ENCODE results near the gene STARD6. TPM values are rescaled to one million over a fixed set of nuclear protein-coding genes. Genes with fewer than 3 reads are reported as not detected.
"Not testable (repeated sequence)": the region's sequence is repeated elsewhere in the genome, so short reads cannot be mapped to it uniquely, and the experiment has no call there.

Gene STARD6
- total RNA-seq, 1 donor from 2014 or later: not detected

DNA sequence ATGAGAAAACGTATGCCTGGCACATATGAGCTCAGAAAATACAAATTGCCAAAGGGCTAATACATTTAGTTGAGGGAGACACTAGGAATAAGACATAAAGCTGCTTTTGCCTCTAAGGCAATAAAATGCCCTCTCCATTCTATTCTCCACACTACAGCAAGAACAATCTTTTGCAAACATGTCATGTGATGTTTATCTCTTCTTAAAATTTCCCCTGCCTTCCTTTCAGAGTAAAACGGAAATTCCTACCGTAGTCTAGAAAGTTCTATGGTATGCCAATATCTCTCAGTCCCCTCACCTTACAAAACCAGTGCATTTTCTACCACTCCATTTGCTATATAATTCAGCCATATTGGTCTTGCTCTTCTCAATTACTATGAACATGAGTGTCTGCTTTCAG, 33.2 kb upstream of the STARD6 start:
- Histone ChIP-seq H3K4me3 (ENCODE audit: low read depth, low read length) (no peak overlapping the region), H3K36me3 (ENCODE audit: control insufficient read depth, insufficient read depth, low read length) (no peaks in the 10 kb centered on the region), H3K27me3 (ENCODE audit: control insufficient read depth, insufficient read depth, low read length) (no peaks in the 10 kb centered on the region)
- TF ChIP-seq, protein P1, sequence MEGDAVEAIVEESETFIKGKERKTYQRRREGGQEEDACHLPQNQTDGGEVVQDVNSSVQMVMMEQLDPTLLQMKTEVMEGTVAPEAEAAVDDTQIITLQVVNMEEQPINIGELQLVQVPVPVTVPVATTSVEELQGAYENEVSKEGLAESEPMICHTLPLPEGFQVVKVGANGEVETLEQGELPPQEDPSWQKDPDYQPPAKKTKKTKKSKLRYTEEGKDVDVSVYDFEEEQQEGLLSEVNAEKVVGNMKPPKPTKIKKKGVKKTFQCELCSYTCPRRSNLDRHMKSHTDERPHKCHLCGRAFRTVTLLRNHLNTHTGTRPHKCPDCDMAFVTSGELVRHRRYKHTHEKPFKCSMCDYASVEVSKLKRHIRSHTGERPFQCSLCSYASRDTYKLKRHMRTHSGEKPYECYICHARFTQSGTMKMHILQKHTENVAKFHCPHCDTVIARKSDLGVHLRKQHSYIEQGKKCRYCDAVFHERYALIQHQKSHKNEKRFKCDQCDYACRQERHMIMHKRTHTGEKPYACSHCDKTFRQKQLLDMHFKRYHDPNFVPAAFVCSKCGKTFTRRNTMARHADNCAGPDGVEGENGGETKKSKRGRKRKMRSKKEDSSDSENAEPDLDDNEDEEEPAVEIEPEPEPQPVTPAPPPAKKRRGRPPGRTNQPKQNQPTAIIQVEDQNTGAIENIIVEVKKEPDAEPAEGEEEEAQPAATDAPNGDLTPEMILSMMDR (IDR thresholded peaks at IDR 0.05; ENCODE audit: insufficient read depth, low read length, poor library complexity, severe bottlenecking): no peak
- DNase-seq (ENCODE audit: low read depth): no peak

DNA sequence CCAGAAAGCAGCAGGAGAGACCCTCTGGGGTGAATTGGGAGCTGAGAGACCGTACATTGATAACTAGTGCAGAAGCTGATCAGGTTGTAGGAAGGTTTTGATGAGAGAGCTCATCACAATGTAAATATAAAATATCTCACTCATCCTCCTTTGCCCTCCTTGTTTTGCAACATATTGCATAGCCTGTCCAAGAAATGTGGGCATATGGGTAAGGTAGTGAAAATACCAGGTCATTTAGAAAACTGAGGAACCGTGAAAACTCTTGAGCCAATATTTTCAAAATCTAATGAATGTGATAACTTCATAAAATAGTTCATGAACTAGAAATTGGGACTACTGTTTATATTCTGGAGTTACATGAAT, 31.5 kb upstream of the STARD6 start:
- Histone ChIP-seq H3K4me3 (ENCODE audit: low read depth, low read length) (no peak overlapping the region), H3K27me3 (ENCODE audit: control insufficient read depth, insufficient read depth, low read length) (no peaks in the 10 kb centered on the region), H3K36me3 (ENCODE audit: control insufficient read depth, insufficient read depth, low read length) (no peaks in the 10 kb centered on the region)
- DNase-seq (ENCODE audit: low read depth): no peak
- TF ChIP-seq, protein P1 (IDR thresholded peaks at IDR 0.05; ENCODE audit: insufficient read depth, low read length, poor library complexity, severe bottlenecking): no peak

DNA sequence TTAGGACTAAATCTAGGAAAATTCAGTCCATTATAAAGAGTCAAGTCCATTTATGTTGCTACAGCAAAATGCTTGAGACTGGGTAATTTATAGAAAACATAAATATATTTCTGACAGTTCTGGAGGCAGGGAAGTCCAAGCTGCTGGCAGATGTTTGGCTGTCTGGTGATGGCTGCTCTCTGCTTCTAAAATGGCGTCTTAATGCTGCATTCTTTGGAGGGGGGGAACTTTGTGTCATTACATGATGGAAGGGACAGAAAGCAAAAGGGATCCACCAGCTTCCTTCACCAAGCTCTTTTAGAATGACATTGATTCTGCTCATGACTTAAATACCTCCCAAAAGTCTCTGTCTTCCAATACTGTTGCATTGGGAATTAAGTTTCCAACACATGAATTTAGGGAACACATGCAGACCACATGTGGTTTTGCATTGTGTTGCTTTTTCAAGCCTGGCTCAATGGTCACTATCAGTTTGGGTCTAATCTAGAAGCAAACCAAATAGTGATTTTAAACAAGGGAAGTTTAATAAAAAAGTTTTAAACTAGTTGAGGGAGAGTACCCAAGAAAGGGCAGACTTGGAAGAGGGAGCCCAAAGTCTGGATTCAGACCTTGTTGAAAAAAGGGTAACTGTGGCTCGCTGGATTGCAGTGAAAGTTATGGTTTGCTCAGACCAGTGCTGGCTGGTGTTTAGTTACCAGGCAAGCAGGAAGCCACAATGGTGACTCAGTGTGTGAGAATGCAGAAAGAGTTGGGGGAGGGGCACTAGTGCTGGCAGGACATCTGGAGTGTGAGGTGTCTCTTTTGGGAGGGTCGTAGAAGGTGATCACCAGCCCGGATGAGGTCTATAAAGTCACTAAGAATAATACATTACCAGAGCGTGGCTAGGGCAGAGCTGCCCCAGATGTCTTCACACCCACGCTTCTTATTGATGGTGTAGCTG, 30.8 kb upstream of the STARD6 start:
- H3K27me3 ChIP-seq (ENCODE audit: control insufficient read depth, insufficient read depth, low read length): no peaks in the 10 kb centered on the region
- peak; percentile 88 for DNase-seq (ENCODE audit: low read depth)
- TF ChIP-seq, protein P1 (IDR thresholded peaks at IDR 0.05; ENCODE audit: insufficient read depth, low read length, poor library complexity, severe bottlenecking): no peak
- H3K36me3 ChIP-seq (ENCODE audit: control insufficient read depth, insufficient read depth, low read length): no peaks in the 10 kb centered on the region
- no peak overlapping the region for H3K4me3 ChIP-seq (ENCODE audit: low read depth, low read length)

DNA sequence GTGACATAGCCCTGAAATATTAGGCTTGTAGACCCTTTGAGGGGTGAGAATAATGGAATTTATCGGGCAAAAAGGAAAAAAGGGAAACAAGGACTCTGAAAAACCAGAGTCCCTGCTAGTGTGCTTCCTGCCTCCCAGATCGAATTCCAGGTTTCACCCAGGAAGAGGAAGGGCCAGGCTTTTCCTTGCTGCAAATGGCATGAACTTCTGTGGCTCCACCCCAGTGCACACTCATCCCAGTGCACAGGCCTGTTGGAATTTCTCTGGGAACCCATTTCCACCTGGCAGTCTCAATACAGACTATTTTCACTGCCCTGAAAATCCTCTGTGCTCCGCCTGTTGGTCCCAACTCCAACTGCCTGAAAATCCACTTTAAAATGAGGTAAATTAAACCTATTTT, 30.0 kb upstream of the STARD6 start:
- Histone ChIP-seq H3K27me3 (ENCODE audit: control insufficient read depth, insufficient read depth, low read length) (no peaks in the 10 kb centered on the region), H3K36me3 (ENCODE audit: control insufficient read depth, insufficient read depth, low read length) (no peaks in the 10 kb centered on the region), H3K4me3 (ENCODE audit: low read depth, low read length) (no peak overlapping the region)
- TF ChIP-seq, protein P1 (IDR thresholded peaks at IDR 0.05; ENCODE audit: insufficient read depth, low read length, poor library complexity, severe bottlenecking): no peak
- no peak for DNase-seq (ENCODE audit: low read depth)

DNA sequence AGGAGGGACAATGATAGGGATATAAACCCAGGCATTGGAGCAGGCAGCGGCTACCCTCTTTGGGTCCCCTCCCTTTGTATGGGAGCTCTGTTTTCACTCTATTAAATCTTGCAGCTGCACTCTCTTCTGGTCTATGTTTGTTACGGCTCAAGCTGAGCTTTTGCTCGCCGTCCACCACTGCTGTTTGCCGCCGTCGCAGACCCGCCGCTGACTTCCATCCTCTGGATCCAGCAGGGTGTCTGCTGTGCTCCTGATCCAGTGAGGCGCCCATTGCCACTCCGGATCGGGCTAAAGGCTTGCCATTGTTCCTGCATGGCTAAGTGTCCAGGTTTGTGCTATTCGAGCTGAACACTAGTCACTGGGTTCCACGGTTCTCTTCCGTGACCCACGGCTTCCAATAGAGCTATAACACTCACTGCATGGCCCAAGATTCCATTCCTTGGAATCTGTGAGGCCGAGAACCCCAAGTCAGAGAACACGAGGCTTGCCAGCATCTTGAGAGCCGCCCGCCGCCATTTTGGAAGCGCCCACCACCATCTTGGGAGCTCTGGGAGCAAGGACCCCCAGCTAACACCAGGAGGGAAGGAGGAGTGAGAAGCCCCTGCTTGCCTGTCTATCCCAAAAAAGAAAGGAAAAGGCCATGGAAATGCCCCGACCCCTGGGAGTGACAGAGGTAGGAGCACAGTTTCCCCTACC, 29.3 kb upstream of the STARD6 start:
- not testable (repeated sequence) for H3K27me3 ChIP-seq (ENCODE audit: control insufficient read depth, insufficient read depth, low read length); DNase-seq (ENCODE audit: low read depth); H3K36me3 ChIP-seq (ENCODE audit: control insufficient read depth, insufficient read depth, low read length); H3K4me3 ChIP-seq (ENCODE audit: low read depth, low read length)

DNA sequence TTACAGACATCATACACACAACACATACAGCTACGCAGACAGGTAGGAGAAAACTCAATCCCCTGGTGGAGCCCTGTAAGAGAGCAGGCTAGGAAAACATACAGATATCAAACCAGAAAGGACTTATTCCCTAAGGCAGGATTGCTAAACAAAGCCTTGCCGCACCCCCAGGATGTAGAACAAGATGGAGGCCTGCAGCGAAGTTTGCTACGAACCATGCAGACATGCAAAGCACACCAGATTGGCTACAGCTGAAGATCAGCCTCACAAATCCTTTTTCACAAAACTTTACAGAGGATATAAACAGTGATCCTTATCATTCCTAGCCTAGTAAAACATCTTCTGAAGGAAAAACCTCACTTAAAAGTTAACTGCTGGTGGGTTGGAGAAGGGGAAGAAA, 28.4 kb upstream of the STARD6 start:
- TF ChIP-seq, protein P1 (IDR thresholded peaks at IDR 0.05; ENCODE audit: insufficient read depth, low read length, poor library complexity, severe bottlenecking): no peak
- no peak for DNase-seq (ENCODE audit: low read depth)
- H3K27me3 ChIP-seq (ENCODE audit: control insufficient read depth, insufficient read depth, low read length): no peaks in the 10 kb centered on the region
- H3K4me3 ChIP-seq (ENCODE audit: low read depth, low read length): no peak overlapping the region
- no peaks in the 10 kb centered on the region for H3K36me3 ChIP-seq (ENCODE audit: control insufficient read depth, insufficient read depth, low read length)
